Glutamatergic neuron (in vitro differentiated cells): ENCODE data around the gene POU2F1. TPM values are rescaled to one million over a fixed set of nuclear protein-coding genes. Genes with fewer than 3 reads are reported as not detected.

Experiments
- DNase-seq: peaks from one replicate; pipeline ENCODE4 v3.0.0; 2022
- H3K27ac Mint-ChIP-seq: one replicate; pipeline ENCODE4 v1.8.0; 2020; ENCODE audit warnings: mild to moderate bottlenecking, mixed read lengths, inconsistent platforms; ENCODE audit not compliant: unreplicated experiment
- H3K27me3 Mint-ChIP-seq: one replicate; pipeline ENCODE4 v1.8.0; 2020; ENCODE audit warnings: mild to moderate bottlenecking, moderate library complexity, mixed read lengths, inconsistent platforms; ENCODE audit not compliant: unreplicated experiment
- H3K36me3 Mint-ChIP-seq: one replicate; pipeline ENCODE4 v1.8.0; 2020; ENCODE audit warnings: mild to moderate bottlenecking, mixed read lengths, inconsistent platforms; ENCODE audit not compliant: unreplicated experiment
- H3K4me1 Mint-ChIP-seq: one replicate; pipeline ENCODE4 v1.8.0; 2020; ENCODE audit warnings: mild to moderate bottlenecking, low read depth, mixed read lengths, inconsistent platforms; ENCODE audit not compliant: unreplicated experiment
- H3K4me3 Mint-ChIP-seq: one replicate; pipeline ENCODE4 v1.8.0; 2020; ENCODE audit warnings: mild to moderate bottlenecking, mixed read lengths, inconsistent platforms; ENCODE audit not compliant: unreplicated experiment
- H3K9me3 Mint-ChIP-seq: one replicate; pipeline ENCODE4 v1.8.0; 2020; ENCODE audit warnings: mild to moderate bottlenecking, moderate library complexity, mixed read lengths, inconsistent platforms; ENCODE audit not compliant: unreplicated experiment
- total RNA-seq: library from RNA; stranded (reverse); fragmentation: NEBNext Ultra II Directional; extraction: Animal tissue kit (Norgen Biotek cat#: 25700); gene quantifications from one replicate; pipeline ENCODE4 v1.2.1, GENCODE V29; 2021; ENCODE audit not compliant: unreplicated experiment
- TF ChIP-seq, protein P1 (sequence below): fragments of 200-600 bp; sonication (generic); IDR thresholded peaks from one replicate; pipeline ENCODE4 v1.5.0; 2021; ENCODE audit not compliant: partially characterized antibody, unreplicated experiment

POU2F1 gene
- total RNA-seq, 1 donor from 2014 or later, result 37.7 TPM

DNA sequence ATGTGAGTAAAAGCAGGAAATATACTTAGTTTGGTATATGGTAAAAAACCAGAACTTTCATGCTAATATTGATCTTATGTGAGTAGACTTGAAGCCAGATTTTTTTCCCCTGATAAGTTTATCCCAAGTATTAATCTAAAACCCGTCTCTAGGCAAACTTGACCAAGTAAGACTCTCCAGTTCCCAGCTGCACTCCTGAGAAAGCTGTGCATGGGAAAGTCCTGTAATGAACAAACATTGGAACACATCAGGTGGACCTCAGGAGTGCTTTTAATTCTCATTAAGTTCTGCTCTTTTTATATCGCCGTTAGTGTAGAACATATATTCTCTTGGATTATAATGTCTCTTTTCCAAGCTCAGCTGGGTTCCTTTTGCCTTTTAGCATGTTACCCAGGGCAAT, 192.6 kb downstream of the POU2F1 start:
- Mint-ChIP-seq H3K4me1 (peaks cover 11% of the 10 kb centered on the region), H3K9me3 (no peaks in the 10 kb centered on the region), H3K36me3 (no peaks in the 10 kb centered on the region), H3K4me3 (no peak overlapping the region), H3K27me3 (no peaks in the 10 kb centered on the region), H3K27ac (no peak overlapping the region)
- no peak for DNase-seq
- TF ChIP-seq, protein P1, sequence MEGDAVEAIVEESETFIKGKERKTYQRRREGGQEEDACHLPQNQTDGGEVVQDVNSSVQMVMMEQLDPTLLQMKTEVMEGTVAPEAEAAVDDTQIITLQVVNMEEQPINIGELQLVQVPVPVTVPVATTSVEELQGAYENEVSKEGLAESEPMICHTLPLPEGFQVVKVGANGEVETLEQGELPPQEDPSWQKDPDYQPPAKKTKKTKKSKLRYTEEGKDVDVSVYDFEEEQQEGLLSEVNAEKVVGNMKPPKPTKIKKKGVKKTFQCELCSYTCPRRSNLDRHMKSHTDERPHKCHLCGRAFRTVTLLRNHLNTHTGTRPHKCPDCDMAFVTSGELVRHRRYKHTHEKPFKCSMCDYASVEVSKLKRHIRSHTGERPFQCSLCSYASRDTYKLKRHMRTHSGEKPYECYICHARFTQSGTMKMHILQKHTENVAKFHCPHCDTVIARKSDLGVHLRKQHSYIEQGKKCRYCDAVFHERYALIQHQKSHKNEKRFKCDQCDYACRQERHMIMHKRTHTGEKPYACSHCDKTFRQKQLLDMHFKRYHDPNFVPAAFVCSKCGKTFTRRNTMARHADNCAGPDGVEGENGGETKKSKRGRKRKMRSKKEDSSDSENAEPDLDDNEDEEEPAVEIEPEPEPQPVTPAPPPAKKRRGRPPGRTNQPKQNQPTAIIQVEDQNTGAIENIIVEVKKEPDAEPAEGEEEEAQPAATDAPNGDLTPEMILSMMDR, result no peak

DNA sequence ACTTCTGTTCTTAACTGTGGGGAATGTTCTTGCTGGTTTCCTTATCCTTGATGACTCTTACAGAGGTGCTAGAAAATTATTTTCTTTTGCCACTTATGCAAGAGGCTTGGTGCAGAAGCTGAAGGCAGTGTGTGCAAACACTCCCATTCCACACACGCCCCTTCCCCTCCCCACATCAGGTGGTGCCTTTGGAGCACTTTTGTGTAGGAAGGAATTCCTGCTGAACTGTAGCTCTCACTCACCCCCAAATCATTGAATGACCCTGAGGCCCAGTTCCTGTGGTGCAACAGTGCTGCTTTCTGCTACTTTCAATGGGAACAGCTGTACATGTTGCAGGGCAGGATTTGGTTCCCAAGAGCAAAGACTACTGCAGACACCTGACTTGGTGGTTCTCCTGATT, 195.8 kb downstream of the POU2F1 start:
- H3K36me3 Mint-ChIP-seq, result no peaks in the 10 kb centered on the region
- H3K27ac Mint-ChIP-seq, result no peak overlapping the region

GRCh38 chr1:167418391-167418790, 197.7 kb downstream of the POU2F1 start:
- H3K4me1 Mint-ChIP-seq, result peaks cover 9% of the 10 kb centered on the region
- no peak for DNase-seq
- TF ChIP-seq, protein P1, result no peak
- H3K36me3 Mint-ChIP-seq, result no peaks in the 10 kb centered on the region
- H3K9me3 Mint-ChIP-seq, result no peaks in the 10 kb centered on the region
- H3K27me3 Mint-ChIP-seq, result no peaks in the 10 kb centered on the region
- no peak overlapping the region for H3K27ac Mint-ChIP-seq
- peak overlapping the region; percentile 16 for H3K4me3 Mint-ChIP-seq

More for the DNA sequence above, 195.8 kb downstream of the POU2F1 start:
- H3K27me3 Mint-ChIP-seq, result no peaks in the 10 kb centered on the region
- H3K9me3 Mint-ChIP-seq, result no peaks in the 10 kb centered on the region
- peaks cover 14% of the 10 kb centered on the region for H3K4me1 Mint-ChIP-seq
- H3K4me3 Mint-ChIP-seq, result no peak overlapping the region
- TF ChIP-seq, protein P1, result no peak
- no peak for DNase-seq

DNA sequence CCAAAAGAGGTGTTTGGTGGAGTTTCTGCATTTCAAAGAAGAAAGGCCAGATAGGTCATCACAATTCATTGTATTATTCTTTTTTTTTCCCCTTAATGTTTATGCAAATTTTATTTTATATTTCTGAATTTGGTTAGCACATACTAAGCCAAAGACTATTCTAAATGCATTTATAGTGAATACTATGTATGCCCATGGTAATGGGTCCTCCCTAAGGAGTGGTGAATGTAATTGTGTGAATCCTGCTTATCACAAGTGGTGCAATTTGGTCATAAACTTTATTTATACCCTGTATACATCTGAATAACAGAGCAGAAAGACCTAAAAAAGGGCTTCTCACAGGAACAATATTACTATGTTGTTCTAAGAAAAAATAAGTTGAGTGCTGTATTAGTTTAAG, 198.6 kb downstream of the POU2F1 start:
- DNase-seq, result no peak
- H3K27me3 Mint-ChIP-seq, result no peaks in the 10 kb centered on the region
- H3K4me3 Mint-ChIP-seq, result no peak overlapping the region
- H3K36me3 Mint-ChIP-seq, result no peaks in the 10 kb centered on the region
- TF ChIP-seq, protein P1, result no peak
- peaks cover 10% of the 10 kb centered on the region for H3K4me1 Mint-ChIP-seq
- no peaks in the 10 kb centered on the region for H3K9me3 Mint-ChIP-seq
- H3K27ac Mint-ChIP-seq, result no peak overlapping the region

DNA sequence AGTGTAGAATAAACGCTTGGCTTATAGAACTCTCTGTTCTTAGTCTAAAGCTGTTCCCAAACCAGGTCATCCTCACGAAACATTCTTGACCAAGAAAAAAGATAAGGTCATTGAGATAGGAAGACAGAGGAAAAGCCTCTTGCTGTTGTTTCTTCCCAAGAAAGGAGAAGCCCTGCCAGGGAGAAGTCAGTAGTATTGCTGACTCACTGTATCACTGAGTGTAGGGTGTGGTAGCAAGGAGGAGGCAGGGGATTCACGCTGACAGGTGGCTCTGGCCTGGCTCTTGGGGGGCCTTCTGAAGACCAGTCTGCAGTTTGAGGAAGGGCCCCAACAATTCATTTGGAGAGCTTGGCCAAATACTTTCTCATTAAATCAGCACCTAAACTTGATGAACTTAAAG, 199.8 kb downstream of the POU2F1 start:
- no peaks in the 10 kb centered on the region for H3K9me3 Mint-ChIP-seq
- no peak overlapping the region for H3K4me3 Mint-ChIP-seq
- H3K27ac Mint-ChIP-seq, result no peak overlapping the region
- no peaks in the 10 kb centered on the region for H3K36me3 Mint-ChIP-seq
- no peaks in the 10 kb centered on the region for H3K27me3 Mint-ChIP-seq
- peaks cover 15% of the 10 kb centered on the region for H3K4me1 Mint-ChIP-seq
- TF ChIP-seq, protein P1, result no peak
- no peak for DNase-seq
